WTC11 (cell line): Measurements from ENCODE around the gene CREG2.

Source experiments
- ARID4B ChIP-seq: sonication (generic); formaldehyde crosslinking; IDR thresholded peaks from 2 replicates; pipeline ENCODE4 v1.8.0; 2023; ENCODE audit warnings: missing genetic modification reagents, mild to moderate bottlenecking, borderline replicate concordance
- ATF1 ChIP-seq: sonication (generic); formaldehyde crosslinking; IDR thresholded peaks from 2 replicates; pipeline ENCODE4 v1.8.1; 2023; ENCODE audit warnings: mild to moderate bottlenecking, moderate library complexity, missing genetic modification reagents
- CTCF ChIP-seq: fragments of 200-600 bp; IDR thresholded peaks from 2 replicates; pipeline ENCODE4 v1.8.0; 2022; ENCODE audit warnings: antibody characterized with exemption
- ESRRA ChIP-seq: sonication (generic); formaldehyde crosslinking; IDR thresholded peaks from 2 replicates; pipeline ENCODE4 v1.8.1; 2022; ENCODE audit warnings: mild to moderate bottlenecking, missing genetic modification reagents, borderline replicate concordance
- ETV6 ChIP-seq: sonication (generic); formaldehyde crosslinking; IDR thresholded peaks from 2 replicates; pipeline ENCODE4 v1.8.1; 2022; ENCODE audit warnings: mild to moderate bottlenecking, missing genetic modification reagents
- IRF1 ChIP-seq: sonication (generic); formaldehyde crosslinking; IDR thresholded peaks from 2 replicates; pipeline ENCODE4 v1.8.0; 2023; ENCODE audit warnings: missing genetic modification reagents
- JUN ChIP-seq: sonication (generic); formaldehyde crosslinking; IDR thresholded peaks from 2 replicates; pipeline ENCODE4 v1.8.0; 2023; ENCODE audit warnings: mild to moderate bottlenecking, missing genetic modification reagents
- MAX ChIP-seq: sonication (generic); formaldehyde crosslinking; IDR thresholded peaks from 2 replicates; pipeline ENCODE4 v1.8.0; 2022; ENCODE audit warnings: mild to moderate bottlenecking, missing genetic modification reagents
- NFYB ChIP-seq: sonication (generic); formaldehyde crosslinking; conservative IDR thresholded peaks from 2 replicates; pipeline ENCODE4 v1.8.0; 2022; ENCODE audit warnings: low read depth, missing genetic modification reagents
- NR3C1 ChIP-seq: sonication (generic); formaldehyde crosslinking; conservative IDR thresholded peaks from 2 replicates; pipeline ENCODE4 v1.8.1; 2023; ENCODE audit warnings: low read depth, mild to moderate bottlenecking, missing genetic modification reagents
- ZNF263 ChIP-seq: sonication (generic); formaldehyde crosslinking; IDR thresholded peaks from 2 replicates; pipeline ENCODE4 v1.8.1; 2022; ENCODE audit warnings: low read depth, mild to moderate bottlenecking, moderate library complexity, missing genetic modification reagents

- no peak for TF ChIP-seq NFYB (CRISPR knock-in tag)
- no peak for TF ChIP-seq ARID4B (CRISPR knock-in tag)
- no peak for TF ChIP-seq ESRRA (CRISPR knock-in tag)
- TF ChIP-seq CTCF = no peak
- no peak for TF ChIP-seq ATF1 (CRISPR knock-in tag)
- no peak for TF ChIP-seq ETV6 (CRISPR knock-in tag)
- no peak for TF ChIP-seq MAX (CRISPR knock-in tag)
- TF ChIP-seq ZNF263 (CRISPR knock-in tag) = no peak
- TF ChIP-seq JUN (CRISPR knock-in tag) = no peak
- no peak for TF ChIP-seq NR3C1
- no peak for TF ChIP-seq IRF1 (CRISPR knock-in tag)
Observed at GRCh38 chr2:101340141-101340551, 47.2 kb downstream of the CREG2 start.
